CD14-positive monocyte (primary cell): ENCODE measurements around the gene GRXCR1. TPM values are rescaled to one million over a fixed set of nuclear protein-coding genes. Genes with fewer than 3 reads are reported as not detected.

Experiments
- DNase-seq, 3 donors: peaks; one replicate each; pipeline ENCODE4 v3.0.0-alpha.2; 2011 to 2022
- H2AFZ ChIP-seq: 2 replicates; pipeline ENCODE4 v1.6.0; 2012; ENCODE audit warnings: mild to moderate bottlenecking, low read depth, low read length, inconsistent platforms; ENCODE audit not compliant: insufficient read depth, poor library complexity, severe bottlenecking
- H3K27ac ChIP-seq, 2 donors: 1 replicate in 1 of 2; 2 replicates in 1 of 2; pipeline ENCODE4 v1.5.1; 2012 to 2013; ENCODE audit warnings: low read length in 2 of 2, control low read depth in 1 of 2, inconsistent platforms in 1 of 2, low read depth in 1 of 2, mild to moderate bottlenecking in 1 of 2
- H3K27me3 ChIP-seq, 2 donors: one replicate each; pipeline versions ENCODE4 v1.6.0 to v1.6.1; 2011 to 2013; ENCODE audit warnings: low read length in 2 of 2; ENCODE audit not compliant: control insufficient read depth in 2 of 2, insufficient read depth in 2 of 2
- H3K36me3 ChIP-seq, 2 donors: replicated peaks in 1 of 2; 1 replicate in 1 of 2; 2 replicates in 1 of 2; pipeline versions ENCODE4 v1.5.1 to v1.6.1; 2012 to 2013; ENCODE audit warnings: low read length in 2 of 2, control low read depth in 1 of 2, inconsistent platforms in 1 of 2, mild to moderate bottlenecking in 1 of 2; ENCODE audit not compliant: insufficient read depth in 2 of 2, control insufficient read depth in 1 of 2
- H3K4me1 ChIP-seq, 2 donors: 1 replicate in 1 of 2; 2 replicates in 1 of 2; pipeline versions ENCODE4 v1.5.1 to v1.6.1; 2012 to 2013; ENCODE audit warnings: low read length in 2 of 2, control low read depth in 1 of 2, inconsistent platforms in 1 of 2, mild to moderate bottlenecking in 1 of 2, moderate library complexity in 1 of 2; ENCODE audit not compliant: insufficient read depth in 2 of 2, control insufficient read depth in 1 of 2
- H3K4me2 ChIP-seq: replicated peaks from 2 replicates; pipeline ENCODE3; 2012; ENCODE audit warnings: low read length, moderate library complexity, mild to moderate bottlenecking; ENCODE audit not compliant: poor library complexity, severe bottlenecking; ENCODE audit errors: extremely low read depth
- H3K4me3 ChIP-seq, 3 experiments: fragments of 200-600 bp in 1 of 3; sonication (generic) in 1 of 3; replicated peaks in 1 of 3; 1 replicate in 2 of 3; 2 replicates in 1 of 3; pipeline ENCODE4 v1.5.1; 2011 to 2013; ENCODE audit warnings: low read length in 3 of 3, mild to moderate bottlenecking in 3 of 3, control low read depth in 2 of 3, low read depth in 2 of 3, inconsistent platforms in 1 of 3, moderate library complexity in 1 of 3
- H3K79me2 ChIP-seq: 2 replicates; pipeline ENCODE4 v1.6.0; 2012; ENCODE audit warnings: mild to moderate bottlenecking, control low read depth, inconsistent platforms, low read length, moderate library complexity; ENCODE audit not compliant: insufficient read depth
- H3K9ac ChIP-seq: 2 replicates; pipeline ENCODE4 v1.6.0; 2017; ENCODE audit warnings: low read length, mild to moderate bottlenecking; ENCODE audit not compliant: insufficient read depth, poor library complexity, severe bottlenecking
- H3K9me3 ChIP-seq, 2 donors: replicated peaks in 1 of 2; 1 replicate in 1 of 2; 2 replicates in 1 of 2; pipeline versions ENCODE4 v1.5.1 to v1.6.1; 2012 to 2013; ENCODE audit warnings: low read length in 2 of 2, control low read depth in 1 of 2; ENCODE audit not compliant: control insufficient read depth in 1 of 2, insufficient read depth in 1 of 2
- H4K20me1 ChIP-seq: 2 replicates; pipeline ENCODE4 v1.6.0; 2012; ENCODE audit warnings: mild to moderate bottlenecking, low read length, control low read depth, moderate library complexity; ENCODE audit not compliant: insufficient read depth
- H3K27ac Mint-ChIP-seq, 7 donors: one replicate each; pipeline ENCODE4 v1.8.0; 2020; ENCODE audit warnings: mild to moderate bottlenecking in 7 of 7, mixed read lengths in 7 of 7, moderate library complexity in 6 of 7, inconsistent platforms in 2 of 7
- H3K27me3 Mint-ChIP-seq, 3 donors: one replicate each; pipeline ENCODE4 v1.8.0; 2021 to 2022; ENCODE audit warnings: low read depth in 3 of 3, mild to moderate bottlenecking in 3 of 3, mixed read lengths in 3 of 3, moderate library complexity in 3 of 3, inconsistent platforms in 1 of 3
- H3K36me3 Mint-ChIP-seq, 2 donors: one replicate each; pipeline ENCODE4 v1.8.0; 2020; ENCODE audit warnings: mixed read lengths in 2 of 2, inconsistent platforms in 1 of 2, mild to moderate bottlenecking in 1 of 2
- H3K4me1 Mint-ChIP-seq: one replicate; pipeline ENCODE4 v1.8.0; 2020; ENCODE audit warnings: mild to moderate bottlenecking, mixed read lengths
- H3K4me3 Mint-ChIP-seq, 2 donors: one replicate each; pipeline ENCODE4 v1.8.0; 2020; ENCODE audit warnings: mild to moderate bottlenecking in 2 of 2, mixed read lengths in 2 of 2, moderate library complexity in 1 of 2
- H3K9me3 Mint-ChIP-seq, 7 donors: one replicate each; pipeline ENCODE4 v1.8.0; 2020 to 2022; ENCODE audit warnings: mixed read lengths in 7 of 7, mild to moderate bottlenecking in 6 of 7, moderate library complexity in 6 of 7, inconsistent platforms in 2 of 7
- CTCF ChIP-seq: fragments of 200-600 bp; IDR thresholded peaks from one replicate; pipeline ENCODE4 v1.8.0; 2022; ENCODE audit warnings: antibody characterized with exemption, mild to moderate bottlenecking
- WGBS: methylation state at CpG from one replicate; pipeline ENCODE4 v1.1.5; 2013; ENCODE audit warnings: missing lambda C conversion rate; ENCODE audit not compliant: insufficient coverage; 5-methylcytosine and 5-hydroxymethylcytosine counted together
- intact Hi-C, 2 donors: fragments of 100-400 bp; cut with micrococcal nuclease; formaldehyde crosslinking; loops; one replicate each; pipeline versions ENCODE4 v1.15.0 to v1.15.1; 2023
- polyA plus RNA-seq, 3 donors: library from polyadenylated mRNA; depleted of rRNA in 1 of 3; unstranded in 2 of 3; stranded (reverse) in 1 of 3; fragments of 300-500 nt in 2 of 3; fragments of >200 nt in 1 of 3; fragmentation: Illumina TruSeq in 2 of 3; gene quantifications; 1 replicate in 2 of 3; 2 replicates in 1 of 3; pipeline ENCODE4 v1.2.3, GENCODE V29; 2012 to 2021

The GRXCR1 gene
- polyA plus RNA-seq, 3 donors, result not detected

GRCh38 chr4:42906341-42906740 is 13.8 kb downstream of the GRXCR1 start:
- Histone ChIP-seq H3K9ac (no peak overlapping the region), H2AFZ (no peak overlapping the region), H3K4me2 (no peak overlapping the region), H3K27ac (no peak overlapping the region), H3K4me1 (no peaks in the 10 kb centered on the region), H3K36me3 (no peaks in the 10 kb centered on the region), H3K79me2 (no peaks in the 10 kb centered on the region), H3K4me3 (no peak overlapping the region), H3K27me3 (no peaks in the 10 kb centered on the region), H3K9me3 (peaks cover 0 to 5% of the 10 kb centered on the region in 2 donors), H4K20me1 (no peaks in the 10 kb centered on the region)
- Mint-ChIP-seq H3K4me3 (no peak overlapping the region), H3K4me1 (no peaks in the 10 kb centered on the region), H3K27me3 (peaks cover 0 to 1% (median 0%) of the 10 kb centered on the region in 3 donors), H3K36me3 (no peaks in the 10 kb centered on the region), H3K9me3 (peaks cover 3 to 12% (median 6%) of the 10 kb centered on the region in 7 donors), H3K27ac (no peak overlapping the region)
- TF ChIP-seq CTCF, result no peak
- DNase-seq, result no peak
- WGBS, result no CpG with 5 or more reads among the region's 1 CpG
- intact Hi-C loops, result no loop called here

GRCh38 chr4:42906891-42907759 is 14.6 kb downstream of the GRXCR1 start:
- 39% methylated on average over 4 of the region's 6 CpGs for WGBS
- intact Hi-C loops, result no loop called here
- peaks cover 0 to 5% of the 10 kb centered on the region in 2 donors for H3K9me3 ChIP-seq
- TF ChIP-seq CTCF, result no peak
- Mint-ChIP-seq H3K4me1 (no peaks in the 10 kb centered on the region), H3K27ac (no peak overlapping the region), H3K36me3 (no peaks in the 10 kb centered on the region), H3K9me3 (peaks cover 3 to 12% (median 6%) of the 10 kb centered on the region in 7 donors), H3K4me3 (no peak overlapping the region), H3K27me3 (peaks cover 0 to 1% (median 0%) of the 10 kb centered on the region in 3 donors)
- no peak overlapping the region for H3K4me3 ChIP-seq
- DNase-seq, result no peak
- no peak overlapping the region for H2AFZ ChIP-seq
- no peak overlapping the region for H3K4me2 ChIP-seq
- H3K27ac ChIP-seq, result no peak overlapping the region
- H3K27me3 ChIP-seq, result no peaks in the 10 kb centered on the region
- no peaks in the 10 kb centered on the region for H4K20me1 ChIP-seq
- no peak overlapping the region for H3K9ac ChIP-seq
- H3K4me1 ChIP-seq, result no peaks in the 10 kb centered on the region
- H3K79me2 ChIP-seq, result no peaks in the 10 kb centered on the region
- H3K36me3 ChIP-seq, result no peaks in the 10 kb centered on the region
